A549 (cell line): ENCODE results near the gene TTYH2. TPM values are rescaled to one million over a fixed set of nuclear protein-coding genes. Genes with fewer than 3 reads are reported as not detected.

ENCODE experiments used
- ATAC-seq, 2 experiments: fragments of 200-7000 bp in 1 of 2; fragments of >200 bp in 1 of 2; cut with Nextera tagmentation in 1 of 2; cut with Tn5 transposase in 1 of 2; 3 replicates each; pipeline versions ENCODE4 v1.8.0 to v1.9.1; 2018 to 2020; ENCODE audit warnings: mild to moderate bottlenecking in 1 of 2, moderate library complexity in 1 of 2
- CTCF ChIA-PET: fragments of 300-600 bp; sonication (Branson Sonifier 250); formaldehyde crosslinking; extraction: SDS; loops from one replicate; lab custom pipeline; 2021; ENCODE audit warnings: antibody characterized with exemption, inconsistent platforms; lab: Yijun Ruan, JAX
- POLR2A ChIA-PET: fragments of 350-600 bp; formaldehyde crosslinking; extraction: SDS; loops from one replicate; lab custom pipeline; 2021; ENCODE audit warnings: antibody characterized with exemption, inconsistent platforms; lab: Yijun Ruan, JAX
- DNase-seq, 2 experiments: peaks; one replicate each; pipeline versions ENCODE4 v3.0.0 to v3.0.0-alpha.2; 2011 to 2016; ENCODE audit warnings: low read depth in 1 of 2, low spot score in 1 of 2
- FAIRE-seq: peaks from 2 replicates; lab custom pipeline; 2011; peaks lifted over from hg19 to GRCh38; lab: Jason Lieb, UNC
- H3K27ac ChIP-seq, 2 experiments: fragments of >200 bp; sonication (Bioruptor Twin); formaldehyde crosslinking; 3 replicates each; pipeline ENCODE4 v1.5.1; 2016 to 2017
- H3K4me1 ChIP-seq: fragments of >200 bp; sonication (Bioruptor Twin); formaldehyde crosslinking; 3 replicates; pipeline ENCODE4 v1.6.1; 2016
- H3K4me2 ChIP-seq: fragments of >200 bp; sonication (Bioruptor Twin); formaldehyde crosslinking; 3 replicates; pipeline ENCODE4 v1.6.1; 2016
- H3K4me3 ChIP-seq: fragments of >200 bp; sonication (Bioruptor Twin); formaldehyde crosslinking; 3 replicates; pipeline ENCODE4 v1.5.1; 2016
- H3K9me3 ChIP-seq: fragments of >200 bp; sonication (Bioruptor Twin); formaldehyde crosslinking; 3 replicates; pipeline ENCODE4 v1.6.1; 2016
- BHLHE40 ChIP-seq: IDR thresholded peaks from 2 replicates; pipeline ENCODE4 v1.6.1; 2012; ENCODE audit warnings: low read depth, low read length, inconsistent platforms
- CTCF ChIP-seq: fragments of >200 bp; sonication (Bioruptor Twin); formaldehyde crosslinking; IDR thresholded peaks from 3 replicates; pipeline ENCODE4 v1.5.1; 2016
- EHMT2 ChIP-seq: fragments of 200-600 bp; sonication (generic); IDR thresholded peaks from 2 replicates; pipeline ENCODE4 v1.6.1; 2016; ENCODE audit warnings: antibody characterized with exemption, low read depth, mild to moderate bottlenecking, moderate library complexity
- FOSB ChIP-seq: fragments of 250-450 bp; sonication (Bioruptor Pico); IDR thresholded peaks from 2 replicates; pipeline ENCODE4 v1.5.0; 2020; ENCODE audit warnings: mild to moderate bottlenecking, moderate library complexity
- FOSL2 ChIP-seq, 2 experiments: fragments of 450-650 bp in 1 of 2; fragments of >200 bp in 1 of 2; sonication (Bioruptor Twin) in 1 of 2; formaldehyde crosslinking; IDR thresholded peaks; 2 replicates each; pipeline versions ENCODE4 v1.5.0 to v1.6.1; 2016 to 2020; ENCODE audit warnings: mild to moderate bottlenecking in 1 of 2, moderate library complexity in 1 of 2
- HEYL ChIP-seq: fragments of 250-450 bp; sonication (Bioruptor Pico); IDR thresholded peaks from 2 replicates; pipeline ENCODE4 v1.8.0; 2021; ENCODE audit warnings: mild to moderate bottlenecking, moderate library complexity
- HMGXB4 ChIP-seq: fragments of 250-450 bp; sonication (Bioruptor Pico); IDR thresholded peaks from 2 replicates; pipeline ENCODE4 v1.5.0; 2021; ENCODE audit warnings: mild to moderate bottlenecking, moderate library complexity, borderline replicate concordance
- HOXA7 ChIP-seq: fragments of 250-450 bp; sonication (Bioruptor Pico); IDR thresholded peaks from 2 replicates; pipeline ENCODE4 v1.5.0; 2020; ENCODE audit warnings: mild to moderate bottlenecking, moderate library complexity
- HOXB13 ChIP-seq: fragments of 250-450 bp; sonication (Bioruptor Pico); IDR thresholded peaks from 2 replicates; pipeline ENCODE4 v1.5.0; 2020; ENCODE audit warnings: low read depth, mild to moderate bottlenecking, moderate library complexity
- JUN ChIP-seq, 2 experiments: fragments of >200 bp; sonication (Bioruptor Twin); formaldehyde crosslinking; IDR thresholded peaks; 2 replicates in 1 of 2; 3 replicates in 1 of 2; pipeline ENCODE4 v1.6.1; 2016 to 2017
- KDM1A ChIP-seq: fragments of 200-600 bp; sonication (generic); IDR thresholded peaks from 2 replicates; pipeline ENCODE4 v1.6.1; 2016; ENCODE audit warnings: low read depth, mild to moderate bottlenecking
- KDM5A ChIP-seq: fragments of 200-600 bp; sonication (generic); IDR thresholded peaks from 2 replicates; pipeline ENCODE4 v1.6.1; 2016; ENCODE audit warnings: antibody characterized with exemption, mild to moderate bottlenecking
- MYC ChIP-seq: IDR thresholded peaks from 2 replicates; pipeline ENCODE4 v1.6.1; 2012; ENCODE audit warnings: mild to moderate bottlenecking, inconsistent platforms, low read length, improper control_type of control experiment, borderline replicate concordance
- POLR2A ChIP-seq: IDR thresholded peaks from 2 replicates; pipeline ENCODE4 v1.6.1; 2012; ENCODE audit warnings: mild to moderate bottlenecking, low read length
- POLR2AphosphoS2 ChIP-seq: conservative IDR thresholded peaks from 2 replicates; pipeline ENCODE4 v1.6.1; 2012; ENCODE audit warnings: low read length, improper control_type of control experiment, inconsistent platforms
- RARB ChIP-seq: fragments of 250-450 bp; sonication (Bioruptor Pico); IDR thresholded peaks from 2 replicates; pipeline ENCODE4 v1.8.0; 2021; ENCODE audit warnings: mild to moderate bottlenecking, moderate library complexity
- RFX5 ChIP-seq: fragments of 450-650 bp; IDR thresholded peaks from 2 replicates; pipeline ENCODE4 v1.7.1; 2014; ENCODE audit warnings: antibody characterized with exemption, mild to moderate bottlenecking, moderate library complexity
- RNF2 ChIP-seq: fragments of 200-600 bp; sonication (generic); IDR thresholded peaks from 2 replicates; pipeline ENCODE4 v1.6.1; 2016; ENCODE audit warnings: low read depth, mild to moderate bottlenecking, antibody characterized with exemption, moderate library complexity, borderline replicate concordance
- SMC3 ChIP-seq: fragments of >200 bp; sonication (Bioruptor Twin); formaldehyde crosslinking; IDR thresholded peaks from 3 replicates; pipeline ENCODE4 v1.6.1; 2018; ENCODE audit warnings: inconsistent platforms
- TFCP2L1 ChIP-seq: fragments of 250-450 bp; sonication (Bioruptor Pico); IDR thresholded peaks from 2 replicates; pipeline ENCODE4 v1.5.0; 2021; ENCODE audit warnings: mild to moderate bottlenecking
- TP53 ChIP-seq: fragments of 250-450 bp; sonication (Bioruptor Pico); IDR thresholded peaks from 2 replicates; pipeline ENCODE4 v1.5.0; 2021; ENCODE audit warnings: mild to moderate bottlenecking, moderate library complexity
- USF2 ChIP-seq: fragments of 450-650 bp; IDR thresholded peaks from 2 replicates; pipeline ENCODE4 v1.6.1; 2014; ENCODE audit warnings: antibody characterized with exemption
- ZC3H11A ChIP-seq: fragments of 450-650 bp; IDR thresholded peaks from 2 replicates; pipeline ENCODE4 v1.6.1; 2014; ENCODE audit warnings: antibody characterized with exemption, mild to moderate bottlenecking
- ZNF302 ChIP-seq: fragments of 250-450 bp; sonication (Bioruptor Pico); IDR thresholded peaks from 2 replicates; pipeline ENCODE4 v1.9.0; 2021; ENCODE audit warnings: inconsistent platforms, mild to moderate bottlenecking, moderate library complexity
- WGBS: methylation state at CpG from one replicate; pipeline ENCODE4 v1.1.6; 2017; ENCODE audit errors: missing lambda C conversion rate; 5-methylcytosine and 5-hydroxymethylcytosine counted together
- polyA plus RNA-seq, 4 experiments: library from polyadenylated mRNA; depleted of rRNA in 3 of 4; stranded (reverse); fragments of >200 nt; fragmentation: RNase III in 1 of 4; extraction: RNeasy Plus Mini Kit Qiagen cat#74134 plus additional on column Dnase treatment in 1 of 4; gene quantifications; 2 replicates in 3 of 4; 3 replicates in 1 of 4; pipeline ENCODE4 v1.2.3, GENCODE V29; 2011 to 2017
- TF ChIP-seq, protein P1 (sequence below): fragments of >200 bp; sonication (Bioruptor Twin); formaldehyde crosslinking; IDR thresholded peaks from 3 replicates; pipeline ENCODE4 v1.6.1; 2016
- TF ChIP-seq, protein P2 (sequence below): fragments of >200 bp; sonication (Bioruptor Twin); formaldehyde crosslinking; IDR thresholded peaks from 2 replicates; pipeline ENCODE4 v1.6.1; 2016

Gene TTYH2
- polyA plus RNA-seq, 2 of the 4 experiments (the other 2 are of a cell fraction) = 1.4 to 1.7 TPM

GRCh38 chr17:74164446-74165045, 48.8 kb upstream of the TTYH2 start:
- DNase-seq (no peak), FAIRE-seq (no peak), ATAC-seq (no peak)
- Histone ChIP-seq H3K27ac (no peak overlapping the region), H3K4me3 (no peak overlapping the region), H3K9me3 (no peaks in the 10 kb centered on the region), H3K4me1 (no peaks in the 10 kb centered on the region), H3K4me2 (no peak overlapping the region)
- TF ChIP-seq HEYL (no peak), HOXA7 (CRISPR knock-in tag) (no peak), HOXB13 (CRISPR knock-in tag) (no peak), EHMT2 (no peak), JUN (IDR thresholded peaks at IDR 0.05) (no peak), RNF2 (no peak), MYC (no peak), ZNF302 (CRISPR knock-in tag) (no peak), USF2 (no peak), SMC3 (no peak), TFCP2L1 (no peak), KDM5A (no peak), HMGXB4 (no peak), POLR2AphosphoS2 (no peak), ZC3H11A (no peak)
- TF ChIP-seq, protein P1, sequence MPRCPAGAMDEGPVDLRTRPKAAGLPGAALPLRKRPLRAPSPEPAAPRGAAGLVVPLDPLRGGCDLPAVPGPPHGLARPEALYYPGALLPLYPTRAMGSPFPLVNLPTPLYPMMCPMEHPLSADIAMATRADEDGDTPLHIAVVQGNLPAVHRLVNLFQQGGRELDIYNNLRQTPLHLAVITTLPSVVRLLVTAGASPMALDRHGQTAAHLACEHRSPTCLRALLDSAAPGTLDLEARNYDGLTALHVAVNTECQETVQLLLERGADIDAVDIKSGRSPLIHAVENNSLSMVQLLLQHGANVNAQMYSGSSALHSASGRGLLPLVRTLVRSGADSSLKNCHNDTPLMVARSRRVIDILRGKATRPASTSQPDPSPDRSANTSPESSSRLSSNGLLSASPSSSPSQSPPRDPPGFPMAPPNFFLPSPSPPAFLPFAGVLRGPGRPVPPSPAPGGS = no peak
- TF ChIP-seq, protein P2, sequence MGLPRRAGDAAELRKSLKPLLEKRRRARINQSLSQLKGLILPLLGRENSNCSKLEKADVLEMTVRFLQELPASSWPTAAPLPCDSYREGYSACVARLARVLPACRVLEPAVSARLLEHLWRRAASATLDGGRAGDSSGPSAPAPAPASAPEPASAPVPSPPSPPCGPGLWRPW = no peak
- 33% methylated on average over 9 of the region's 9 CpGs for WGBS
- ChIA-PET POLR2A (no interaction called here), CTCF (interaction anchor here (0.6 to 1.2 kb wide), 4 partner anchors 12 to 515 kb away, joined by 3 to 4 read pairs (median 3); no protein-coding TSS in a partner anchor)

GRCh38 chr17:74165797-74166365, 47.5 kb upstream of the TTYH2 start:
- Histone ChIP-seq H3K27ac (no peak overlapping the region), H3K9me3 (no peaks in the 10 kb centered on the region), H3K4me1 (no peaks in the 10 kb centered on the region), H3K4me3 (no peak overlapping the region), H3K4me2 (no peak overlapping the region)
- POLR2A ChIA-PET = no interaction called here
- CTCF ChIA-PET = interaction anchor here (0.6 to 1.2 kb wide), 4 partner anchors 10 to 738 kb away, joined by 3 to 5 read pairs (median 4); no protein-coding TSS in a partner anchor
- ATAC-seq (no peak), FAIRE-seq (no peak), DNase-seq (no peak)
- WGBS = 68% methylated on average over 8 of the region's 8 CpGs
- TF ChIP-seq EHMT2 = no peak
- TF ChIP-seq TP53 = no peak
- TF ChIP-seq, protein P1 = no peak
- no peak for TF ChIP-seq POLR2A
- TF ChIP-seq FOSL2 (IDR thresholded peaks at IDR 0.05) = no peak
- no peak for TF ChIP-seq FOSL2 (CRISPR knock-in tag; IDR thresholded peaks at IDR 0.05)
- TF ChIP-seq CTCF = no peak
- no peak for TF ChIP-seq HMGXB4
- no peak for TF ChIP-seq USF2
- TF ChIP-seq KDM1A = no peak
- no peak for TF ChIP-seq FOSB
- TF ChIP-seq POLR2AphosphoS2 = no peak
- TF ChIP-seq RFX5 = no peak
- TF ChIP-seq BHLHE40 = no peak
- no peak for TF ChIP-seq HOXA7 (CRISPR knock-in tag)
- no peak for TF ChIP-seq RARB (CRISPR knock-in tag)
